Stimulated activated CD4-positive, alpha-beta T cell treated with anti-CD3 and anti-CD28 coated beads, Interleukin-1b, Interleukin-23, amount 100 ng/mL, for 48 hours (primary cell): Measurements from ENCODE around the gene IL1RAPL1.

Experiments used
- DNase-seq: peaks from one replicate; pipeline ENCODE4 v3.0.0-alpha.2; 2020

Gene IL1RAPL1

DNA sequence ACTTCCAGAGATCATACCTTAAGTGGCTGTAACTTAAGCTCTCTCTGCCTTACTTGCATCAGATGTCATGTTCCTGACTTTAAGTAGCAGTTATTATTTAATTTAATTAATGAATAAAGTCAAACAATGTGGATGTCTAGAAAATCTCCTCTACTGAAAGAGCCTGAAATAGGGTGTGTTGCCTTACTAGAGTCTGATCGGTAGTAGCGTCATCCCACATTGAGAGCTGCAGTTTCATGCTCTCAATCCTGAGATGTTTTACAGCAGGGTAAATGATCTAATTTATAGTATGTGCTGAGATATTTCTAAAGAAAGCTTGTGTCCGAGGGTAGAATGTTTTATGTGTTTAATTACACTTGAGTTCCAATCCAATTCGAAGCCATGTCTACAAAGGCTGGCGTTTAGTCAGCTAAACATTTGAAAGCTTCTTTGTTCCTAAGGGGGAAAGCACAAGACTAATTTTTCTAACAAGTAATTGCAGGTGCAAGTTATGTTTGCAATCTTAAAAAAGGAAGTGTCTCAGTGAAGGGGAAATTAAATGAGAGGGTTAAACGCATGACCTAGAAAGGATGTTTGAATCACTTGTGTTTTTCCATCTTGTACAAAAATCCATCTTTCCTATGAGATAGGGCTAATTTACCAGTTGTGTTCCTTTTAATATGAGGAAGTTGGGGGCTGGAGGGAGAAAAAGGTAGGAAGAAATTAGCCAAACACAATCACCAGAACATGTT lies 1237.1 kb downstream of the IL1RAPL1 start:
- no peak for DNase-seq

DNA sequence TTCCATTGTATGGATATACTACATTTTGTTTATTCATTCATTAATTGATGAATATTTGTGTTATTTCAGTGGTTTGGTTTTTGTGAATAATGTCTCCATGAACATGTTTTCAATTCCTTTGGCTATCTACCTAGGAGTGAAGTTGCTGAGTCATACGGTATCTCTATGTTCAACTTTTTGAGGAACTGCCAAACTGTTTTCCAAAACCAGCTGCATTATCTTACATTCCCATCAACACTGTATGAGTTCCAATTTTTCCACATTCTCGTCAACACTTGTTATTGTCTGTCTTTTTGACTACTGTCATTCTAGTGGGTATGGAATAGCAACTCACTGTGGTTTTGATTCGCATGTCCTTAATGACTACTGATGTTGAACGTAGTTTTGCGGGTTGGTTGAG lies 1239.5 kb downstream of the IL1RAPL1 start:
- DNase-seq = no peak

DNA sequence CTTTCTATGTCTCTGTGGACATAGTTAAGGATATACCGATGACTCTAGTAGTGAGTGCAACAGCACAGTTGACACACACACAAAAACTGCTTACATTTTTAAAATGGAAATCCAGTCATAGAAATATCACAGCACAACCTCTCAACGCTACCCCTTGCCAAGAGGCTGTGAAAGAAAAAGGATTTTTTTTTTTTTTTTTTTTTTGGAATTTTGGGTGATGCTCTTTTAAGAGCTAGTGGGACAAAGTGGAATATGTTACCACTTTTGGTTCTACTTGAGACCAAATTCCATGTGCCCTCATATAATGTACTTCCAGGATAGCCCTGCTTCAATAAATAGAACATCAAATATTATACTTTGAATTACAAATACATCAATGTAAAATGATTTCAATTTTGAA lies 1247.1 kb downstream of the IL1RAPL1 start:
- no peak for DNase-seq

DNA sequence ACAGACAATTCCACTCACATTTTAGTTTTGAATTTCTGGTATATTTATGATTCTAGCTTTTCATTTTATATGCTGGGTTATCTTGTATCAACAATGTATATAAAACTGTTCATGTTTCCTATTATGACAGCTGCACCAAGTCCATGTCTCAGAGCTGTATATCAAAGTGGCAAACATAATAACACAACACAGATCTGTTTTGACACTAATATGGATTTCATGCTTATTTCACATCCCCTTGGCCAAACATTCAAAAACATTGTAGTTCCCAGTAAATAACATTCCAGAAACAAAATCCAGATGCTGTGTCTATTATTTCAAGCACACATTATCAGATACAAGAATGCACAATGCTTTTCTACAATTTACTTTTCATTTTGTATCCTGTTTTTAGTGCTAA lies 1247.5 kb downstream of the IL1RAPL1 start:
- no peak for DNase-seq

DNA sequence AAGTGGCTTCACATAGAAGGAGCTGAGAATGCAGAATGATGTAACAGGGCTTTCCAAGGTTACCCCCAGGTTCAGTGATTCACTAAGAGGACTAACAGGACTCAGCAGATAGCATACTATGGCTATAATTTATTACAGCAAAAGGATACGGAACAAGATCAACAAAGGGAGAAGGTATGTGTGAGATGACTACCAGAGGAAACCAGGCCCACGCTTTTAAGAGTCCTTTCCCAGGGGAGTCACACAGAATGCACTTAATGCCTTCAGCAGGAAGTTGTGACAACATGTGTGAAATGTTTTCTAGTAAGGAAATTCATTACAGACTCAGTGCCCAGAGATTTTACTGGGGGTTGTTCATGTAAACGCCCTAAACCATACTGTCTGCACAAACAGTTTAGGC lies 1254.5 kb downstream of the IL1RAPL1 start:
- DNase-seq = no peak

DNA sequence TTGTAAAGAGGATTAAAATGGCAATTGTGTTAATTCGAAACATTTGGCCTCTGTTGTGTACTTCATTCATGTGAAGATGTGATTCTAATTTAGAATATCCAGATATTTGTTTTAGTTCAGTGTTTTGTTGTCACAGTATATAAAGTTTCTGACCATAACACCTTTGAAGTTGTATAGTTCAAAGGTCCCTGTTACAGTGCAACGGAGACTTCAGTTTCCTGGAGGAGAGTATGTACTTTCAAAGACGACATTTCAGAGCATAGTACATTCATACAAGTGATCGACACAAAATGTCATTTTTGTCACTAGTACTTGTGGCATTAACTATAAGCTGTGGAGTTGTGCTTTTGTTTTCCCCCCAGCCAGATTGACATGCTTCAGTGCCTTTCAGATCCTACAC lies 1255.3 kb downstream of the IL1RAPL1 start:
- DNase-seq = no peak

DNA sequence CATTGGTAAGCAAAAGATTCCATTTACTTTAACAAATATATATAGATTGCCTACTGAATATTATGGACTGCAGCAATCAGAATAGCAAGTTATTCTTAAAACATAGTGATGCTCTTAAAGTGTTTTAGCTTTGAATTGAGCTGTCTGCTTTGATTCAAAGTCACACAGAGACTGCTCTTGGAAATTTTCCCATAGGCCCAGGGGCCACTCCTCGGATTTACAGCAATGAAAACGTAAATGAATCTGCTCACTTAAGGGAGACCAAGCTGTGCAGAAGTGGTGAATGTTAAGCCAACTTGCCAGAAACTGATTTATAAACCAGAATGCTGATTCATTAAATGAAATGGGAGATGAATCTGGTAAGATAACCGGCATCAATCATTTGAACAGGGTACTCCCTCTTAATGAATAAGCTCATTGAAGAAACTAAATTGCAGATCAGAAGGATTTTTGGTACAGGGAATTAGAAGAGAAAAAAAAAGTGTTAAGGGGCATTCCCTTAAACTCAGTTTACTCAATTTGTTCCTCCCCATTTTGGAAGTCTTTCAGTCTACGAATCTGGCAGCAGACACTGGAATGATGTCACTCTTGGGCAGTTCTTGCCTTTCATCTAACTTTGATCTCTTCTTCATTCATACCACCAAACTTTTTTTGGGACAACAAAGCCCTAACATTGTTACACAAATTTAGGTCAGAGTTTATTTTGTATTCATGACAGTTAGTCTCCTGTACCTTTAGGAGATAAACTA lies 1264.8 kb downstream of the IL1RAPL1 start:
- no peak for DNase-seq

DNA sequence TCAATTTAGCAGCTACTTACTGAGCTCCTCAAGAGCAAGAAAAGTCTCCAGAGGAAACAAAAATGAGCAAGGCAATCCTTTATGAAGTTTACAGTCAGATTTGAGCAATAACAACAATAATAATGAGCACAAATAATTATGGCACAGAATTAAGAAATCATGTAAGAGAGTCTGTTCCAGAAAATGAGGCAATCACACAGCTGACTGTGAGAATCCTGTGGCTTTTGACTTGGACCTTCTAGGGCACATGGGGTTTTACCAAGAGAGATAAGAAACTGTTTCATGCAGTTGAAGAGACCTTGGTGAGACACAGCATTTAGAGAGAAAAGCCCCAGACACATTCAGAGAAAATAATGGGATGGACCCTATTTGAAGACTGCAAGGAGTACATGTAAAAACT lies 1265.5 kb downstream of the IL1RAPL1 start:
- DNase-seq = no peak

DNA sequence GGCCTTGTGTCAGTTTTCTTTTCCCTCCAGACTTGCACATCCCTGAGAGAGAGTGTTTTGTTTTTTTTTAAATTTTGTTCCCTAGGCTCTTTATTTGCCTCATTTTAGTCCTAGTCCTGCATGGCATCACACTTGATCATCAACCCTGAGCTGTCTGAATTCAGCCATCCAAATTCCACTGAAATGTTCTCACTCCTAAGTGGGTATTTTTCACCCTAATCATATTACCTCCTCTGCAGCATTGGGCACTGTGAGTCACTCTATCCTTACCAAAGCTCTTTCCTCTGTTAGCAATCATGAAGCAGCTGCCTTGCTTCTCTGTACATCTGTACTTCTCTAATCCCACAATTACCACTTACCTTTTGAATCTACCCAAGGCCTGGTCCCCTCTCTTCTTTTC lies 1271.5 kb downstream of the IL1RAPL1 start:
- no peak for DNase-seq

DNA sequence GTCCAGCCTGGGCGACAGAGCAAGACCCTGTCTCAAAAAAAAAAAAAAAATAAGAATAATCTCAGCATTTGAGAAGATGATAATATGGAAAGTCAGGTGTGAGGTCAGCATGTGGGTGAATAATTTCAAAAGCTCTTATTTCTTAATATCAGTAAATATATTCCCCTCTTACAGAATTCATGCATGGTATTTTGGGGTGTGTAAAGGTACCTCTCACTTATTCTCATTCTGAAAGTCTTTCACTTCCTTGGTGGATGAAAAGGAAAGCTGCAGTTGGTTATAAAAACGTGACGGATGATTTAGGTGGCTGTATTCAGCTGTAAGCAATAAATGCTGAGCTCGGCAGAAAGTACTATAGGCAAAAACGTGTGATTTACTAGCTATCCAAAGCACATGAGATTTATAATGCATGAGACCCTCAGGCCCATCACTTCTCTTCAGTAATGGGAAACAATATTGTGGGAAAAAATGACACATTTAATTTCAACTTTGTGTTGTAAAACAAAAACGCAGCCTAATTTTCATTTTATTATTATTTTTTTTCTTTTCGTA lies 1275.0 kb downstream of the IL1RAPL1 start:
- DNase-seq = no peak

DNA sequence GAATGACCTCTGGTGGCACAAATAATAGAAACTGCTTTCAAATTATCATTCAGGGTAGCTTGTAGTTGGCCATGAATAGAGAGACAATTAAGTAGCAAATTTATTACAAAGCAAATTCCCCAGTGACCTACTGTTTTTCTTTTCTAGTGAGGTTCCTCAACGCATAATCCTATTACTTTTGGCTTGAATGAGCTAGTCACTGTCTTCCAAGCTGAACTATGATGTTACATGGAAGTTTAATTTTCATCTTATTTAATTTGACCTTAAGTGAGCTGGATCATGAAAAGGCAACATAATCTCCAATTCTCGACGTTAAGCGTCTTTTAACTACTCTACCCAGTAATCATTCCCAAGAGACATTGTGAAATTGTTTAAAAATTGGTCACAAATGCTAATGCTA lies 1280.7 kb downstream of the IL1RAPL1 start:
- no peak for DNase-seq

DNA sequence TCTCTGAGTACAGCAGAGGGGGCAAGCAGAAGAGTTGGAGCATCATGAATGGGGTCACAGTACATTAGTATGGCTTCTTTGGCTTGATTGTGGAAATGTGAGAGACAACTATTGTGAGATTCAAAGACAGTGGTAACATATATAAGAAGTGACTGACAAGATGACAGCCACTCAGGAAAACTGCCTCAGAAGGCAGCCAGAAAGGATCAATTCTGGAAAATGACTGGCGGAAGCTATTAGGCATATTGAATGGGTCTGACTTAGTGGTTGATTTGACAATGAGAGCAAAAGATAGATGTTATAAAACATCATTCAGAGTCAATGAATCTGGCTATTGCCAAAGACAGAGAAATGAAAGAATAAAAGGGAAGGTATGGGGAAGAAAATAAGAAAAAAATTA lies 1282.6 kb downstream of the IL1RAPL1 start:
- no peak for DNase-seq

DNA sequence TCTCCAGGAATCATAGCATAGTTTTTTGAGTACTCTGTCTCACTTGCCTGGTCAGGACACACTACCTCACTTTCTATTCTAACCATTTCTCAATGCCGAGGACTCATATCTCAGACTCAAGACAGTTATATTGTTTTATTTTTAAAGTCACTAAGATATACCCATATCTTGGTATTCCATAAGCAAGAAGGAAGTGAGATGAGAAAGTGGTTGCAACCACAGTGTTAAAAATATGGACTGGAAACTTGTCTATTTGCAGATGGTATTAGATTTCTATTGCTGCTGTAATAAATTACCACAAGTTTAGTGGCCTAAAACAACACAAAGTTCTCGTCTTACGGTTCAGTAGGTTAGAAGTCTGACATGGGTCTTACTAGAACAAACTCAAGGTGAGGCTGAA lies 1283.4 kb downstream of the IL1RAPL1 start:
- DNase-seq = no peak

DNA sequence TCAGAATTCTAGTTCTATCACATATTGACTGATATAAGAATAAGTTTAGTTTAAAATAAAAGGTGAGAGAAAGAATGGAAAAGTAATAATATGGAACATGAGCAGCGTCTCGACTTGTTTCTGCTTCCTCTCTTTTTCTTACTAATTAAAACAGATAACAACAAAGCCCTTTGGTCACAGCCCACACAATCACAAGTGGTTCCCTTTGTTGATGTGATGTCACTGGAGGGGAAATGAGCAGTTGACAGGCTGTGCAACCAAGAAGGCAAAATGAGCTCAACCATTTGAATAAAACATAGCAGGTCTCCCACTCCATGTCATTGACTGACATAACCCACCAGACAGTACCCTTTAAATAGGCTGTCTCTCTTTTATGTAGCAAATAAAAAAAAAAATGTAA lies 1285.6 kb downstream of the IL1RAPL1 start:
- DNase-seq = no peak

DNA sequence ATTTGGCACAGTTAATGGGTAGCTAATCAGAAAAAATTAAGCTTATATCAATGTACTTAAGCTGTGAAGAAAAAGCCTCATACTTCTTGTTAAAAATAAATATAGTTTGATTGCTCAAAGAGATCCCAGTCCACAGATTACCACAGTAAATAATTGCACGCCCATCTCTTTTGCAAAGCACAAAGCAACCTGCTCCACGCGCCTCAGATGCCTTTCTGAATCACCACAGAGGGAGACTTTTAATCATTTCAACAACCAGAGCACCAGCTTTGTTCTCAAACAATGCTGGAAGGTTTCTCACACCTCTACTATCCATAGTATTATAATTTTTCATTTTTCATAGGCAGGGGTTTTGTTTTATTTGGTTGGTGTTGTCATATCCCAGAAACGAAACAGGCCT lies 1289.5 kb downstream of the IL1RAPL1 start:
- no peak for DNase-seq

DNA sequence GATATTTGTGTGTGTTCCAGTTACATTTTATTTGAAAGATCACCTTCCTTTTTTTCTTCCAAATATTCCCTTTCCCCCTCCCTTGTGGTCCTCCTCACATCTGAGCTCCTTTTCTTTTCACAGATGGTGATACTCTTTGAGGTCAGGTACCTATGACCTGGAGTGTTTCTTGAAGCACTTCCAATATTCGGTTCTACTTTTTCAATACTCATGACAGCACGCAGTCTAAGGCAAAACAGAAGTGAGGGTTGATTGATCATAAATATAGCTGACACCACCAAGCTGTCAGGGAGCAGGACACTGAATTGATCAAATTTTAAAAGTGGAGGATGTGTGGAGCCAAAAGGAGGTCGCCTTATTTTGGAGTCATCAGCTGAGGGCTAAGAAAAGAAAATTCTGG lies 1293.7 kb downstream of the IL1RAPL1 start:
- DNase-seq = no peak

DNA sequence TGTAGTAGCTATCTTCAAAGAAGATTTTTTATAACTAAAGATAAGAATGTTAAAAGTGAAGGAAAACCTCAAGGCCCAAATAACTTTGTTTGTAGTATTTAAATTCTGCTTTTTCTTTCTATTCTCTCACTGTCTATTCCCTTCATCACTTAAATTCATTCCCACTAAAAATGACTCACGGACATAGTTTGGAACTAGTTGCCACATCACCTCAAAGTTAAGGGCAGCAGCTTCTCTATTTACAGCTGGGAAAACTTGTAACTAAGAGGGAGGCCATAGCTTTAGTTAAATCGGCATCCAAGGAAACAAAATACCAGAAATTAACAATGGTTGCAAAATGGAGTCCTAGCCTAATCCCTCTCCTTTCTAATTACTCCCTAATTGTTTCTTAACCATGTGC lies 1302.8 kb downstream of the IL1RAPL1 start:
- DNase-seq = no peak

DNA sequence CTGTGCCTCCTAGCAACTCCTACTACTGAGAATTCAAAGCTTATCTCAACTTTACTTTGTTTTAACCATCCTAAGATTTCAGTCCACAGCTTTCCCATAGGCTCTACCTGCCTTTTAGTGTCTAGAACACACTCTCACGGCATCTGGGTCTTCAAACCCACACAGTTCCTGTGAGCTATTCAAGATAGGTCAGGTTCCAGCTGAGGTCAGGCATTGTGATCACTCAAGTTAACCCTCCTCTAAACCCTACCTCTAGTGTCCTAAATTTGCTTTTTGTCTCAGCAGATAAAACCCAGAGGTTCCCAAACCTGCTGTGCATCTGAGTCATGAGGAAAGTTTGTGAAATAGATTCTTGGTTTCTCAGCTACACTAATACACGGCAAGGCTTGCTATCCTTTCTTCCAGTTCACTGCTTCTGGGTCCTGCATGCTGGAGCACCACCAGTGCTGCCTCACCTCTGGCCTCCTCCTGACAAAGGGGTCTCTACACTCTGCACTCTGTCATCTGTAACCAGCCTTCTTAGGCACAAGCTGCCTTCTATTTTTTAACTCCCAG lies 1303.5 kb downstream of the IL1RAPL1 start:
- DNase-seq = no peak

DNA sequence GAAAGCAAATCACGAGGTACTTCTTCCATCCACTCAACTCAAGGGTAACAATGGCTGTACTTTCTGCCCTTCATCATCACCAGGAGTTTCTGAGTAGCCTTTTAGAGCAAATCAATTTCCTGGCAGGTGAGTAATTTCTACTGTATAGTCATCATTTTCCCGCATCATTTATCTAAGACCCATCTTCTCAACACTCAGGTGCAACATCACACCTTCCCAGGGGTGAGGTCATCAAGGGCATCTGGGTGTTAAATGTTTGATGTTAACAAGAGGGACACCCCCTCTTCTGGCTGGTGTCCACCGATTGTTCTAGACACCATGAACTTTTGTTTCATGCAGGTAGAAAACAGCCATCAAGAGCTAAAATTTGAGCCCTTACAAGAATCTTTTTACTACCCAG lies 1314.8 kb downstream of the IL1RAPL1 start:
- no peak for DNase-seq

DNA sequence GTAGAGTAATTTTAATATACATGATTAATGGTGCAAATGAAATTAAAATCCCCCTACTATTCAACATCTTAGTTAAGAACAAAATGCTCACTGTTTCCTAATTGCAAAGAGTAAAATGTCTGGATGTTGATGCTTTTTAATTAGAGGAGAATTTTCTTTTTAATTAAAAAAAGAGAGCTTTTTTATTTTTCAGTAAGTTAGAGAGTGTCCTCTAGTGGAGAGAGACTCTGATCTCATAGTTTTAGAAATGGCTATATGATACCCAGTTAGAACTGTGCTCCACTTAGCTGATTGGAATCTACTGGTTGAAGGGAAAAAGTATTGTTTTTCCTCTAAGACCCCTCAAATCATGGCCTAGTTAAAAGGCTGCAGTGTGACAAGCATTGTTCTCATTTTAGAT lies 1316.1 kb downstream of the IL1RAPL1 start:
- DNase-seq = no peak

DNA sequence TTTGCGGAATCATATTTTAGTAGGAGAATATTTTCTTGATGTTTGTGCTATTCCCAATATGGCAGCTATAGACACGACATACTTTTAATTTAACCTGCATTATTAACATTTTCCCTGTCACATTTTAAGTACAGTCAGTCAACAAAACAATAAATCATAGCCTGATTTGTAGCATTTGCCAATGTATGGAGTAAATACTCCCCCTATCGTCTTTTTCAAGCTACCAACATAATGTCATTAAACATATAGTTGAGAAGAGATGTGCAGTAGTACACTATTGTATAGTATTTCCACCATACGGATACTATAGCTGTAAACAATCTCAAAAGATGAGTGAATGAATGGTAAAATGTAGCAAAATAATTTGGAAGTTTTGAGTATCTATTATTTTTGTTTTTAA lies 1324.4 kb downstream of the IL1RAPL1 start:
- no peak for DNase-seq

DNA sequence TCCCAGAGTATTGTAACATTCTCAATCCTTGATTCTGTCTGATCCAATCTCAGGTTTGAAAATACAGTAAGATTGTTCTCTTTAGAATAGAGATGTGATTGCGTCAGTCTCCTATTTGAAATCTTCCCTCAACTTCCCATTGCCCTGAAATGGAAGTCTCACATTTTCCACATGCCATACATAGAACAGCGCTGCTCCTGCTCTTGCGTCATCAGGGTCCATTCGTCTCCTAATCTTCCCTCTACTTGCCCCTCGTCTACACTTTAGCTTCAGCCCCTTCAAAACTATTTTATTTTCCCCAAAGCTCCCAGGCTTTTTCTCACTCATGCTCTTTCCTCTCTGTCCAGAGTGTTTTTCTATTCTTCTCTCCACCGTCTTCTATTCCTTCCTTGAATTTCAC lies 1326.4 kb downstream of the IL1RAPL1 start:
- DNase-seq = no peak

DNA sequence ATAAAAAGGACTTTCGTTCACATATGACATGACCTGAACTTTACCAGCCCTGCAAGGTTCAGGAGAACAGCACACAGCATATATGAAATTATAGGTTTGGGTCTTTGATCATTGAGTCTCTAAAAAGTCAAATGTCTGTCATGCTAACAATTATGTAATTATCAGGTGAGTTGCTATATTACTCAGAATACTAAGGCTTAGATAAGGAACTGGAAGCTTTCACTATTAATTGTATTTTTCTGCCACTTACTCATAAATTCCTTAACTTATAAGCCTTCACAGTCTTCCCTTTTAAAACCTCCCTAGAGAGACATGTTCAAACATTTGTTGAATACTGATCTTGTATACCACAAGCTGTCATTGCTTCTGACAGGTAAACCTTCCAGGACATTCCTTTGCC lies 1335.4 kb downstream of the IL1RAPL1 start:
- DNase-seq = no peak

DNA sequence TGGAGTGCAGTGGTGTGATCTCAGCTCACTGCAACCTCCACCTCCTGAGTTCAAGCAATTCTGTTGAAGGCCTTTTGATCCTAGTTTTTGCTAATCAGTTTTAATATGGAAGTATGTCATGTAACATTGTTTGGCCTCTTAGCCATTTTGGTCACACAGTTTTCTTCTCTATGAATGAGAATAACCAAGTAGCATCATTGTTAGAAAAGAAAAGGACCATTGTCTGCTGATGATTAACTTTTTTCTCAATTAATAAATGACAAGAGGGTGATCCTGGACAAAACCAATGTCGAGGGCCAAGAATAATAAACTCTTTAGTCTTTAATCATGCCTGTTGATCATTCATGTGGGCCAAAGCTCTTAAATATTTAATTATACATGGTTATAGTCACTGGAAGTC lies 1338.8 kb downstream of the IL1RAPL1 start:
- no peak for DNase-seq
